ENCODE data around the gene IL1R2. TPM values are rescaled to one million over a fixed set of nuclear protein-coding genes. Genes with fewer than 3 reads are reported as not detected.

IL1R2 gene
- total RNA-seq, 2 experiments from 2014 or later: not detected

DNA sequence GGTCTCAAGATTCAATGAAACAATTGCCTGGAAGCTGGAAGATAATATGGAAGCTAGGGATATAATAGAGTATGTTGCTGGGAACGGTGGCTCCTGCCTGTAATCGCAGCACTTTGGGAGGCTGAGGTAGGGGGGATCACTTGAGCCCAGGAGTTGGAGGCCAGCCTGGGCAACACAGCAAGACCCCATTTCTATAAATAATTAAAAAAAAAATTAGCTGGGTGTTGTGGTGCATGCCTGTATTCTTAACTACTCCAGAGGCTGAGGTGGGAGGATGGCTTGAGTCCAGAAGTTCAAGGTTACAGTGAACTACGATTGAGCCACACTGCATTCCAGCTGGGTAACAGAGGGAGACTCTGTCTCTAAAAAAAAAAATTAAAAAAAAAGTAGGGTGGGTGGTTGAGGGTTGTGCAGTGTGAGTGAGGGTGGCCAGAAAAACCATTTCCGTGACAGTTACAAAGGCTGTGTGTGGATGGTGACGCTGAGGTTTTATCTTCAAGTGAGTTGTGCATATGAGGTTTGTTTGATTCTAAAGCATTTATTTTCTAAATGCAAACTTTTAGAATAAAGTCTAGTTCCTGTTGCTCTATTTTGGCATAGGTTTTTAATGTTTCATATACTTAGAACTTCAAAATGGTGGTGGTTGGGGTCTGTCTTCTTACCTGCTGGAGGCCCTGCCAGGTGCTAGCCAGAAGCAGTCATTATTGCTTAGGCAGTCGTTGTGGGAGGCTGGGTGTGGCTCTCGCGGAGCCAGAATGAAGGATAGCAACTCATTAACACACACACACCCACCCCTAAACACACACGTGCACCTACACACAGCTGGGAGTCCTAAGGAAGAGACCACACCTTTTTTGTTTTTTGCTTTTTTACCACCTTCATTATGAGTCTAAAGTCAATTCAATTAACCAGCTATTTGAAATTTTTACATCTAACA lies 4.7 kb upstream of the IL1R2 start:
- DNase-seq (ENCODE audit: low spot score): no peak

DNA sequence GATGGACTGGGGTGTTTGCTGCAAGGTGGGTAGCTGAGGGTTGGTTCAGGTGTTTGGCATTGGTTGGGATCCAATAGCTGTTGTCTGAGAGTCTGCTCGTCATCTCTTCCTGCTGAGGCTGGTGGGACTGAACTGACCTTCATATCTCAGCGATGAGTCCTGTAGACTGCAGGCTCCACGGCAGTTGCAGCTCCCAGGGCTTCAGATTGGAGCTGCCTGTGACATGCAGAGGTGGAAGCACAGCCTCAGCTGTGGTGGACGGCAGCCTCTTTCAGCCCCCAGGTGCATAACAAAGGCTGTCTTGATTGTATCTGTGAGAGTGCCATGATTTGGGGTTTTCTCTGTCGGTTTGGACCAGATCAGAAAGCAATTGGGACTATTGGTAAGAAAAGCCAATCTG lies 3.9 kb upstream of the IL1R2 start:
- Histone ChIP-seq H3K36me3 (ENCODE audit: insufficient read depth, low read length) (no peaks in the 10 kb centered on the region), H3K9me3 (ENCODE audit: low read length) (no peaks in the 10 kb centered on the region), H4K20me1 (ENCODE audit: insufficient read depth, low read length) (no peaks in the 10 kb centered on the region), H3K4me2 (ENCODE audit: low read length) (no peak overlapping the region), H3K4me1 (ENCODE audit: insufficient read depth, low read length, poor library complexity, severe bottlenecking) (no peaks in the 10 kb centered on the region), H3K4me3 (ENCODE audit: low read depth, low read length, poor library complexity, severe bottlenecking) (no peak overlapping the region), H3K79me2 (ENCODE audit: insufficient read depth, low read depth, low read length) (no peaks in the 10 kb centered on the region), H3K9me2 (ENCODE audit: insufficient read depth, low read length) (no peaks in the 10 kb centered on the region), H3K27ac (ENCODE audit: low read depth, low read length, poor library complexity, severe bottlenecking) (no peak overlapping the region), H2AFZ (ENCODE audit: low read length) (no peak overlapping the region)
- intact Hi-C loops (cut with micrococcal nuclease; ENCODE audit: unreplicated experiment): no loop called here
- BruUV-seq (replicated peaks): no TSS peak
- TF ChIP-seq, protein P1, sequence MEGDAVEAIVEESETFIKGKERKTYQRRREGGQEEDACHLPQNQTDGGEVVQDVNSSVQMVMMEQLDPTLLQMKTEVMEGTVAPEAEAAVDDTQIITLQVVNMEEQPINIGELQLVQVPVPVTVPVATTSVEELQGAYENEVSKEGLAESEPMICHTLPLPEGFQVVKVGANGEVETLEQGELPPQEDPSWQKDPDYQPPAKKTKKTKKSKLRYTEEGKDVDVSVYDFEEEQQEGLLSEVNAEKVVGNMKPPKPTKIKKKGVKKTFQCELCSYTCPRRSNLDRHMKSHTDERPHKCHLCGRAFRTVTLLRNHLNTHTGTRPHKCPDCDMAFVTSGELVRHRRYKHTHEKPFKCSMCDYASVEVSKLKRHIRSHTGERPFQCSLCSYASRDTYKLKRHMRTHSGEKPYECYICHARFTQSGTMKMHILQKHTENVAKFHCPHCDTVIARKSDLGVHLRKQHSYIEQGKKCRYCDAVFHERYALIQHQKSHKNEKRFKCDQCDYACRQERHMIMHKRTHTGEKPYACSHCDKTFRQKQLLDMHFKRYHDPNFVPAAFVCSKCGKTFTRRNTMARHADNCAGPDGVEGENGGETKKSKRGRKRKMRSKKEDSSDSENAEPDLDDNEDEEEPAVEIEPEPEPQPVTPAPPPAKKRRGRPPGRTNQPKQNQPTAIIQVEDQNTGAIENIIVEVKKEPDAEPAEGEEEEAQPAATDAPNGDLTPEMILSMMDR (conservative IDR thresholded peaks at IDR 0.05; ENCODE audit: low read length): no peak
- TF ChIP-seq EZH2phosphoT487 (IDR thresholded peaks at IDR 0.05; ENCODE audit: borderline replicate concordance, low read depth, low read length): no peak
- DNase-seq (ENCODE audit: low spot score): no peak
- ChIA-PET POLR2A (interaction anchor here (0.6 kb wide), 1 partner anchor 1329 kb away, joined by 3 read pairs; no protein-coding TSS in a partner anchor), CTCF (ENCODE audit: unreplicated experiment) (no interaction called here)

More for the DNA sequence above, 4.7 kb upstream of the IL1R2 start:
- intact Hi-C loops (cut with micrococcal nuclease; ENCODE audit: unreplicated experiment): no loop called here
- ChIA-PET POLR2A (interaction anchor here (0.6 kb wide), 1 partner anchor 1329 kb away, joined by 3 read pairs; no protein-coding TSS in a partner anchor), CTCF (ENCODE audit: unreplicated experiment) (no interaction called here)
- TF ChIP-seq, protein P1 (conservative IDR thresholded peaks at IDR 0.05; ENCODE audit: low read length): no peak
- no peak for TF ChIP-seq EZH2phosphoT487 (IDR thresholded peaks at IDR 0.05; ENCODE audit: borderline replicate concordance, low read depth, low read length)
- H3K4me1 ChIP-seq (ENCODE audit: insufficient read depth, low read length, poor library complexity, severe bottlenecking): no peaks in the 10 kb centered on the region
- H3K4me3 ChIP-seq (ENCODE audit: low read depth, low read length, poor library complexity, severe bottlenecking): no peak overlapping the region
- no peak overlapping the region for H3K27ac ChIP-seq (ENCODE audit: low read depth, low read length, poor library complexity, severe bottlenecking)
- no peaks in the 10 kb centered on the region for H3K9me3 ChIP-seq (ENCODE audit: low read length)
- no peaks in the 10 kb centered on the region for H3K79me2 ChIP-seq (ENCODE audit: insufficient read depth, low read depth, low read length)
- no peaks in the 10 kb centered on the region for H3K9me2 ChIP-seq (ENCODE audit: insufficient read depth, low read length)
- H3K4me2 ChIP-seq (ENCODE audit: low read length): no peak overlapping the region
- no peak overlapping the region for H2AFZ ChIP-seq (ENCODE audit: low read length)
- no TSS peak for BruUV-seq (replicated peaks)
- H4K20me1 ChIP-seq (ENCODE audit: insufficient read depth, low read length): no peaks in the 10 kb centered on the region
- no peaks in the 10 kb centered on the region for H3K36me3 ChIP-seq (ENCODE audit: insufficient read depth, low read length)

DNA sequence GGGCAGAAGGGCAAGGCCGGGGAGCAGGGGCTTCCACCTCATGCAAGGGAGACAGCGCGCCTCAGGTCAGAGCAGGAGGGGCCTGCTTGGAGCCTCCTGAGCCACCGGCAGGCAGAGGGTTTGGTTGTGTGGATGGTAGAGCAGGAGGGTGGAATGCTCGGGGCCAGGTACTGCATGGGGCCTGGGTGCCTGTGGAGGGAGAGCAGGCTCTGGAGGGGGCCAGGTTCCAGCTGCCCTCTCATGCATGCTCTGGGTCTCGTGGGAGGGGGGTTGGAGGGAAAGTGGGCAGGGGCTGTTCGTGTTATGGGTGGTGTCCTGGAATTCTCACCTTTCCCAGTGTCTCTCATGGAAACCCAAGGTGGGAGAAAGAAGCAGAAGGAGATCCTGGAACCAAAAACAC lies 3.2 kb upstream of the IL1R2 start:
- no peak for DNase-seq (ENCODE audit: low spot score)
- BruUV-seq (replicated peaks): no TSS peak
- H3K4me2 ChIP-seq (ENCODE audit: low read length): no peak overlapping the region
- H3K36me3 ChIP-seq (ENCODE audit: insufficient read depth, low read length): no peaks in the 10 kb centered on the region
- H3K27ac ChIP-seq (ENCODE audit: low read depth, low read length, poor library complexity, severe bottlenecking): no peak overlapping the region
- no peaks in the 10 kb centered on the region for H3K4me1 ChIP-seq (ENCODE audit: insufficient read depth, low read length, poor library complexity, severe bottlenecking)
- no peaks in the 10 kb centered on the region for H4K20me1 ChIP-seq (ENCODE audit: insufficient read depth, low read length)
- ChIA-PET CTCF (ENCODE audit: unreplicated experiment) (no interaction called here), POLR2A (no interaction called here)
- H3K79me2 ChIP-seq (ENCODE audit: insufficient read depth, low read depth, low read length): no peaks in the 10 kb centered on the region
- no peaks in the 10 kb centered on the region for H3K9me3 ChIP-seq (ENCODE audit: low read length)
- TF ChIP-seq, protein P1 (conservative IDR thresholded peaks at IDR 0.05; ENCODE audit: low read length): no peak
- TF ChIP-seq EZH2phosphoT487 (IDR thresholded peaks at IDR 0.05; ENCODE audit: borderline replicate concordance, low read depth, low read length): no peak
- intact Hi-C loops (cut with micrococcal nuclease; ENCODE audit: unreplicated experiment): no loop called here
- H3K9me2 ChIP-seq (ENCODE audit: insufficient read depth, low read length): no peaks in the 10 kb centered on the region
- H2AFZ ChIP-seq (ENCODE audit: low read length): no peak overlapping the region
- H3K4me3 ChIP-seq (ENCODE audit: low read depth, low read length, poor library complexity, severe bottlenecking): no peak overlapping the region

Measured in OCI-LY7 (cell line).